ENCODE results near the gene CHMP3. TPM values are rescaled to one million over a fixed set of nuclear protein-coding genes. Genes with fewer than 3 reads are reported as not detected.
A peak's percentile ranks its signal among the peaks of the same experiment; 100 is the strongest.

The CHMP3 gene
- total and polyA plus RNA-seq, 7 donors: 63.5 to 133 (median 93.6) TPM

DNA sequence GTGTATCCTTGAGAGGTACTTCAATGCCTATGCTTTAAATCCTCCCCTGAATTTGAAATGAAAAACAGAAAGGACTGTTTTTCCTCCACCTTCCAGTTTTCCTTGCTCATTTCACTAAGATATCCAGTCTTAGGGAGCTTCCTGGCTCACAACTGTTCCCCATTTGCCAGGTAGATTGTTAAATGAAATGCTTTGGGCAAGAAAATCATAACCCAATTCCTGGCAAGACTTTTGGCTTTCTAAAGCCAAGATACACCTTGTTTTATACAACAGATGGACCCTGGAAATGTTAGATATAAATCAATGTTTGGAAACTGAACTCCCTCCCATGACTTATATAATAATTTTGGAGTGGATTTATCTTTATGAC lies 3.6 kb upstream of the CHMP3 start:
- H3K4me3 ChIP-seq: no peak overlapping the region
- no peak for DNase-seq
- H3K27me3 ChIP-seq (ENCODE audit: insufficient read depth in 3 of 3, low read length in 2 of 3): no peaks in the 10 kb centered on the region
- peaks cover 4% of the 10 kb centered on the region for H3K4me1 ChIP-seq
- TF ChIP-seq, protein P1, sequence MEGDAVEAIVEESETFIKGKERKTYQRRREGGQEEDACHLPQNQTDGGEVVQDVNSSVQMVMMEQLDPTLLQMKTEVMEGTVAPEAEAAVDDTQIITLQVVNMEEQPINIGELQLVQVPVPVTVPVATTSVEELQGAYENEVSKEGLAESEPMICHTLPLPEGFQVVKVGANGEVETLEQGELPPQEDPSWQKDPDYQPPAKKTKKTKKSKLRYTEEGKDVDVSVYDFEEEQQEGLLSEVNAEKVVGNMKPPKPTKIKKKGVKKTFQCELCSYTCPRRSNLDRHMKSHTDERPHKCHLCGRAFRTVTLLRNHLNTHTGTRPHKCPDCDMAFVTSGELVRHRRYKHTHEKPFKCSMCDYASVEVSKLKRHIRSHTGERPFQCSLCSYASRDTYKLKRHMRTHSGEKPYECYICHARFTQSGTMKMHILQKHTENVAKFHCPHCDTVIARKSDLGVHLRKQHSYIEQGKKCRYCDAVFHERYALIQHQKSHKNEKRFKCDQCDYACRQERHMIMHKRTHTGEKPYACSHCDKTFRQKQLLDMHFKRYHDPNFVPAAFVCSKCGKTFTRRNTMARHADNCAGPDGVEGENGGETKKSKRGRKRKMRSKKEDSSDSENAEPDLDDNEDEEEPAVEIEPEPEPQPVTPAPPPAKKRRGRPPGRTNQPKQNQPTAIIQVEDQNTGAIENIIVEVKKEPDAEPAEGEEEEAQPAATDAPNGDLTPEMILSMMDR (IDR thresholded peaks at IDR 0.05): no peak
- no peaks in the 10 kb centered on the region for H3K36me3 ChIP-seq (ENCODE audit: insufficient read depth in 1 of 2, low read depth in 1 of 2)
- intact Hi-C loops (cut with DNase I): no loop called here
- no peak overlapping the region for H3K27ac ChIP-seq
- no peak for ATAC-seq
- no peaks in the 10 kb centered on the region for H3K9me3 ChIP-seq

- Histone ChIP-seq H3K9me3 (no peaks in the 10 kb centered on the region), H3K27me3 (ENCODE audit: insufficient read depth in 3 of 3, low read length in 2 of 3) (no peaks in the 10 kb centered on the region), H3K27ac (no peak overlapping the region), H3K4me3 (no peak overlapping the region), H3K36me3 (ENCODE audit: insufficient read depth in 1 of 2, low read depth in 1 of 2) (no peaks in the 10 kb centered on the region), H3K4me1 (peaks cover 9% of the 10 kb centered on the region)
- ATAC-seq: no peak
- TF ChIP-seq, protein P1 (IDR thresholded peaks at IDR 0.05): no peak
- DNase-seq: no peak
- WGBS, 3 donors: 62 to 63% (median 63%) methylated on average over 6 of the region's 6 CpGs
- intact Hi-C loops (cut with DNase I): no loop called here
Measured at GRCh38 chr2:86566158-86566820, 3.0 kb upstream of the CHMP3 start.

GRCh38 chr2:86563650-86564061 lies 413 bp upstream of the CHMP3 start:
- no peaks in the 10 kb centered on the region for H3K36me3 ChIP-seq (ENCODE audit: insufficient read depth in 1 of 2, low read depth in 1 of 2)
- TF ChIP-seq, protein P1 (IDR thresholded peaks at IDR 0.05): no peak
- DNase-seq (peak in 1 of 2 donors; percentile 42), ATAC-seq (no peak)
- peaks cover 16% of the 10 kb centered on the region for H3K4me1 ChIP-seq
- H3K4me3 ChIP-seq: peak overlapping the region; percentile 81
- no peaks in the 10 kb centered on the region for H3K9me3 ChIP-seq
- no peaks in the 10 kb centered on the region for H3K27me3 ChIP-seq (ENCODE audit: insufficient read depth in 3 of 3, low read length in 2 of 3)
- 66 to 76% (median 69%) methylated on average over 13 of the region's 13 CpGs for WGBS, 3 donors
- intact Hi-C loops (cut with DNase I): loop anchor here in 1 of 2 donors (2.0 kb wide), 1 partner anchor 59 kb away; the partner anchor contains the start of gene RNF103
- H3K27ac ChIP-seq: peak overlapping the region; percentile 98

DNA sequence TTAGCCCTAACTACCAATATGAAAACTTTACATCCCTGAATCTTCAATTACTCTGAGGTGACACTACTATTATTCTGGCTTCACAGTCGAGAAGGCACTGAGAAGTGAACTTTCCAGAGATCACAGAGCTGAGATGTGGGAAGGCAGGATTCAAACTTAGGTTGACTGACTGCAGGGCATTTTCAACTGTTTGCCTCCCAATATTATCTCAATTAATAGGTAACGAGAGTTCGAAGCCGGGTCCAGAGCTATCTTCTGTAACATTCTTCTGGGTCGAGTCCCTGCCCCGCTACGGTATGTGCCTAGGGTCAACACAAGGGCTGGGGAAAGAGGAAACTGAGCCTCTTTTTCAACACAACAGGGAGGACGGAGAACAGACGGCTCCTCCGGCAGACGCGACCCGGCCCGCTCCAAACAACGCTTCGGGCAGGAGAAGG lies 740 bp downstream of the CHMP3 start:
- 0 to 1% (median 0%) methylated on average over 16 of the region's 16 CpGs for WGBS, 3 donors
- Histone ChIP-seq H3K9me3 (no peaks in the 10 kb centered on the region), H3K4me3 (peak overlapping the region; percentile 81), H3K4me1 (peaks cover 20% of the 10 kb centered on the region), H3K27me3 (ENCODE audit: insufficient read depth in 3 of 3, low read length in 2 of 3) (no peaks in the 10 kb centered on the region), H3K36me3 (ENCODE audit: insufficient read depth in 1 of 2, low read depth in 1 of 2) (no peaks in the 10 kb centered on the region), H3K27ac (peak overlapping the region; percentile 98)
- intact Hi-C loops (cut with DNase I): loop anchor here in 1 of 2 donors (2.0 kb wide), 1 partner anchor 60 kb away; the partner anchor contains the start of gene RNF103
- DNase-seq (no peak), ATAC-seq (peak in 1 of 4 donors; percentile 27)
- TF ChIP-seq, protein P1 (IDR thresholded peaks at IDR 0.05): no peak

Data from psoas muscle (tissue), 8 donors.